MM.1S (cell line): Measurements from ENCODE around the gene ARFGEF3.

Experiments used
- CTCF ChIP-seq: fragments of 300-600 bp; sonication (generic); IDR thresholded peaks from 2 replicates; pipeline ENCODE4 v1.5.1; 2016; ENCODE audit warnings: antibody characterized with exemption, low read length, mixed read lengths
- EZH2 ChIP-seq: fragments of 300-600 bp; sonication (generic); optimal IDR thresholded peaks from 2 replicates; pipeline ENCODE3; 2017; ENCODE audit warnings: low read depth, mild to moderate bottlenecking, antibody characterized with exemption, low read length, mixed read lengths

- TF ChIP-seq CTCF (no peak), EZH2 (no peak)
Measured at GRCh38 chr6:138290423-138290962, 128.8 kb downstream of the ARFGEF3 start.
